K562 (cell line): ENCODE data around the gene MDN1. TPM values are rescaled to one million over a fixed set of nuclear protein-coding genes. Genes with fewer than 3 reads are reported as not detected.

ENCODE experiments used
- ATAC-seq: fragments of 200-7000 bp; cut with Tn5 transposase; 3 replicates; pipeline ENCODE4 v1.9.1; 2020; ENCODE audit warnings: moderate library complexity
- BruUV-seq: library from RNA; stranded (reverse); fragments of 400-500 nt; replicated peaks from 2 replicates; lab custom pipeline; 2021; lab: Mats Ljungman, UMichigan
- CTCF ChIA-PET: fragments of 300-600 bp; formaldehyde crosslinking; extraction: SDS; loops from one replicate; lab custom pipeline; 2021; ENCODE audit warnings: low intra/inter-chr PET ratio; lab: Yijun Ruan, JAX
- POLR2A ChIA-PET: fragments of 300-600, 350-650 bp; sonication (Branson Sonifier 250); formaldehyde crosslinking; extraction: SDS; loops from one replicate; lab custom pipeline; 2021; ENCODE audit warnings: antibody characterized with exemption, inconsistent platforms; lab: Yijun Ruan, JAX
- DNase-seq, 4 experiments: peaks; one replicate each; pipeline versions ENCODE4 v3.0.0 to v3.0.0-alpha.2; 2011 to 2018; ENCODE audit warnings: low spot score in 3 of 4, mixed read lengths in 3 of 4; ENCODE audit errors: extremely low read depth in 1 of 4
- FAIRE-seq: peaks from 2 replicates; lab custom pipeline; 2011; peaks lifted over from hg19 to GRCh38; lab: Jason Lieb, UNC
- H2AFZ ChIP-seq: 2 replicates; pipeline ENCODE4 v1.6.0; 2011; ENCODE audit warnings: low read depth, low read length, control low read depth, inconsistent platforms
- H3K27ac ChIP-seq: fragments of 200-600 bp; 3 replicates; pipeline ENCODE4 v1.8.0; 2011; ENCODE audit warnings: low read depth, mild to moderate bottlenecking, control low read depth, inconsistent platforms, low read length, moderate library complexity, mixed read lengths; ENCODE audit errors: extremely low read depth
- H3K27me3 ChIP-seq, 2 experiments: fragments of 300-600 bp in 1 of 2; 2 replicates in 1 of 2; 3 replicates in 1 of 2; pipeline versions ENCODE4 v1.6.0 to v1.8.0; 2011; ENCODE audit warnings: inconsistent platforms in 2 of 2, low read length in 2 of 2, mild to moderate bottlenecking in 1 of 2, mixed read lengths in 1 of 2, moderate library complexity in 1 of 2; ENCODE audit not compliant: control insufficient read depth in 2 of 2, insufficient read depth in 2 of 2
- H3K36me3 ChIP-seq: fragments of 300-600 bp; 3 replicates; pipeline ENCODE4 v1.8.0; 2011; ENCODE audit warnings: mild to moderate bottlenecking, low read length, inconsistent platforms; ENCODE audit not compliant: control insufficient read depth, insufficient read depth
- H3K4me1 ChIP-seq, 2 experiments: fragments of 200-600 bp in 1 of 2; replicated peaks in 1 of 2; 2 replicates in 1 of 2; 3 replicates in 1 of 2; pipeline versions ENCODE4 v1.5.1 to v1.8.0; 2011; ENCODE audit warnings: inconsistent platforms in 2 of 2, low read length in 2 of 2, mild to moderate bottlenecking in 1 of 2, mixed read lengths in 1 of 2, moderate library complexity in 1 of 2; ENCODE audit not compliant: control insufficient read depth in 2 of 2, insufficient read depth in 2 of 2
- H3K4me2 ChIP-seq: 2 replicates; pipeline ENCODE4 v1.6.1; 2011; ENCODE audit warnings: low read length, control low read depth, inconsistent platforms, mixed read lengths; ENCODE audit not compliant: insufficient read depth
- H3K4me3 ChIP-seq: fragments of 200-600 bp; sonication (generic), shearing (Covaris generic); 2 replicates; pipeline ENCODE4 v1.5.1; 2016; ENCODE audit warnings: control low read depth, inconsistent platforms
- H3K79me2 ChIP-seq: fragments of 200-600 bp; 3 replicates; pipeline ENCODE4 v1.8.0; 2011; ENCODE audit warnings: low read length, inconsistent platforms; ENCODE audit not compliant: control insufficient read depth, insufficient read depth
- H3K9ac ChIP-seq, 2 experiments: 2 replicates each; pipeline versions ENCODE4 v1.6.0 to v1.6.1; 2011; ENCODE audit warnings: low read depth in 2 of 2, low read length in 2 of 2, control low read depth in 1 of 2, inconsistent platforms in 1 of 2, mild to moderate bottlenecking in 1 of 2, mixed read lengths in 1 of 2; ENCODE audit not compliant: insufficient read depth in 1 of 2
- H3K9me1 ChIP-seq: one replicate; pipeline ENCODE4 v1.6.0; 2011; ENCODE audit warnings: inconsistent platforms, mild to moderate bottlenecking, low read length, moderate library complexity; ENCODE audit not compliant: control insufficient read depth, insufficient read depth
- H3K9me3 ChIP-seq: replicated peaks from 2 replicates; pipeline ENCODE4 v1.5.1; 2011; ENCODE audit warnings: low read depth, low read length, inconsistent platforms; ENCODE audit not compliant: control insufficient read depth, insufficient read depth
- H4K20me1 ChIP-seq: replicated peaks from 2 replicates; pipeline ENCODE4 v1.6.1; 2011; ENCODE audit warnings: low read length, inconsistent platforms, mixed read lengths; ENCODE audit not compliant: control insufficient read depth, insufficient read depth
- HES1 ChIP-seq: fragments of 450-650 bp; IDR thresholded peaks from 2 replicates; pipeline ENCODE4 v1.6.1; 2016; ENCODE audit warnings: low read depth, mild to moderate bottlenecking, moderate library complexity
- MTA3 ChIP-seq: fragments of 450-650 bp; formaldehyde crosslinking; IDR thresholded peaks from 2 replicates; pipeline ENCODE4 v1.6.1; 2017; ENCODE audit warnings: mild to moderate bottlenecking, borderline replicate concordance
- PTTG1 ChIP-seq: fragments of 450-650 bp; IDR thresholded peaks from 2 replicates; pipeline ENCODE4 v1.6.1; 2016; ENCODE audit warnings: low read depth, mild to moderate bottlenecking, missing genetic modification characterization, missing compliant biosample characterization
- TAL1 ChIP-seq: fragments of 450-650 bp; IDR thresholded peaks from 2 replicates; pipeline ENCODE4 v1.6.1; 2016; ENCODE audit warnings: mild to moderate bottlenecking
- ZNF224 ChIP-seq: sonication (generic); formaldehyde crosslinking; IDR thresholded peaks from 2 replicates; pipeline ENCODE4 v1.8.0; 2022; ENCODE audit warnings: mild to moderate bottlenecking, missing genetic modification reagents
- ZNF324 ChIP-seq: fragments of 250-450 bp; sonication (Bioruptor Pico); IDR thresholded peaks from 2 replicates; pipeline ENCODE4 v1.4.0; 2020; ENCODE audit warnings: mild to moderate bottlenecking
- ZNF586 ChIP-seq: fragments of 450-650 bp; formaldehyde crosslinking; conservative IDR thresholded peaks from 2 replicates; pipeline ENCODE4 v1.4.0; 2020; ENCODE audit warnings: mild to moderate bottlenecking, moderate library complexity
- WGBS: fragments of 100-300 bp; shearing (Covaris generic); methylation state at CpG from one replicate; pipeline ENCODE4 v1.1.6; 2016; ENCODE audit warnings: low coverage, mixed read lengths; ENCODE audit not compliant: insufficient coverage; ENCODE audit errors: missing lambda C conversion rate; 5-methylcytosine and 5-hydroxymethylcytosine counted together
- in situ Hi-C: fragments of 300-500 bp; cut with MboI; formaldehyde crosslinking; loops from 4 replicates; pipeline ENCODE4 v1.15.0; 2018; ENCODE audit warnings: inconsistent platforms, mixed read lengths
- intact Hi-C: fragments of 100-400 bp; cut with micrococcal nuclease; formaldehyde crosslinking; loops from 2 replicates; pipeline ENCODE4 v1.14.2; 2022
- polyA plus RNA-seq, 8 experiments: library from polyadenylated mRNA; depleted of rRNA in 4 of 8; stranded (reverse) in 5 of 8; unstranded in 3 of 8; fragments of >200 nt; fragmentation: Nextera tagmentation in 2 of 8; fragmentation: Illumina TruSeq in 1 of 8; extraction: Ambion mirVana in 2 of 8; extraction: Trizol in 1 of 8; gene quantifications; 2 replicates each; pipeline versions ENCODE4 v1.2.1 to v1.2.3, GENCODE V29; 2011 to 2014; ENCODE audit warnings: inconsistent platforms in 1 of 8, missing spikeins in 1 of 8
- total RNA-seq, 7 experiments: library from RNA; depleted of rRNA in 6 of 7; stranded (reverse); fragments of >200 nt in 6 of 7; fragmentation: Illumina TruSeq in 2 of 7; extraction: Trizol in 2 of 7; gene quantifications; 2 replicates each; pipeline versions ENCODE4 v1.2.1 to v1.2.3, GENCODE V29; 2011 to 2021; ENCODE audit warnings: low replicate concordance in 1 of 7

MDN1 gene
- total and polyA plus RNA-seq, 9 of the 15 experiments (the other 6 are each of a cell fraction or from before 2014, with no cell fraction given): 25.6 to 93.6 (median 43.0) TPM

- POLR2A ChIA-PET: no interaction called here
- Histone ChIP-seq H3K36me3 (peaks cover 94% of the 10 kb centered on the region), H3K79me2 (no peaks in the 10 kb centered on the region), H3K9ac (no peak overlapping the region), H3K4me3 (no peak overlapping the region), H2AFZ (no peak overlapping the region), H3K9me1 (no peaks in the 10 kb centered on the region), H3K4me2 (no peak overlapping the region), H3K4me1 (no peaks in the 10 kb centered on the region), H3K9me3 (no peaks in the 10 kb centered on the region), H3K27ac (no peak overlapping the region), H4K20me1 (no peaks in the 10 kb centered on the region), H3K27me3 (no peaks in the 10 kb centered on the region)
- CTCF ChIA-PET: no interaction called here
- TF ChIP-seq PTTG1 (tag) (no peak), ZNF224 (no peak), ZNF324 (CRISPR knock-in tag) (no peak), HES1 (no peak), ZNF586 (CRISPR knock-in tag) (no peak), TAL1 (no peak), MTA3 (no peak)
- DNase-seq (no peak), ATAC-seq (no peak), FAIRE-seq (no peak)
- intact Hi-C loops (no loop called here), in situ Hi-C loops (no loop called here)
- BruUV-seq: no TSS peak
- WGBS: 86% methylated on average over 2 of the region's 2 CpGs
These were observed 96.5 kb downstream of the MDN1 start for GRCh38 chr6:89723046-89723445.
